DMS153 (cell line): Measurements from ENCODE around the gene AP2M1.
"Not testable (repeated sequence)": the region's sequence is repeated elsewhere in the genome, so short reads cannot be mapped to it uniquely, and the experiment has no call there.

Source experiments
- DNase-seq: peaks from one replicate; lab custom pipeline; 2025; lab: John Stamatoyannopoulos, UW

The AP2M1 gene

GRCh38 chr3:184157206-184157605 is 17.4 kb upstream of the AP2M1 start:
- DNase-seq, result no peak

- DNase-seq, result no peak
These were observed 16.3 kb upstream of the AP2M1 start for GRCh38 chr3:184158404-184158803.

- no peak for DNase-seq
These were observed 14.2 kb upstream of the AP2M1 start for GRCh38 chr3:184160456-184160855.

GRCh38 chr3:184162571-184163070 is 12.0 kb upstream of the AP2M1 start:
- not testable (repeated sequence) for DNase-seq

GRCh38 chr3:184164648-184165330 is 9.9 kb upstream of the AP2M1 start:
- DNase-seq, result no peak

GRCh38 chr3:184165543-184165942 is 9.1 kb upstream of the AP2M1 start:
- no peak for DNase-seq

- DNase-seq, result no peak
These were observed 8.0 kb upstream of the AP2M1 start for GRCh38 chr3:184166671-184167070.

- no peak for DNase-seq
These were observed 6.9 kb upstream of the AP2M1 start for GRCh38 chr3:184167786-184168185.

- DNase-seq, result no peak
These were observed 6.1 kb upstream of the AP2M1 start for GRCh38 chr3:184168363-184169120.

GRCh38 chr3:184169896-184170875 is 4.5 kb upstream of the AP2M1 start:
- no peak for DNase-seq

GRCh38 chr3:184171562-184171961 is 3.1 kb upstream of the AP2M1 start:
- no peak for DNase-seq

- DNase-seq, result no peak
These were observed 1.8 kb upstream of the AP2M1 start for GRCh38 chr3:184172681-184173373.

GRCh38 chr3:184173374-184173722 is 1.3 kb upstream of the AP2M1 start:
- no peak for DNase-seq

GRCh38 chr3:184174284-184174645 is 390 bp upstream of the AP2M1 start:
- DNase-seq, result no peak

GRCh38 chr3:184175506-184175905 is 851 bp downstream of the AP2M1 start:
- DNase-seq, result no peak

GRCh38 chr3:184175981-184176376 is 1.3 kb downstream of the AP2M1 start:
- DNase-seq, result no peak

GRCh38 chr3:184176377-184177330 is 2.0 kb downstream of the AP2M1 start:
- DNase-seq, result no peak

GRCh38 chr3:184177331-184177731 is 2.7 kb downstream of the AP2M1 start:
- no peak for DNase-seq

- no peak for DNase-seq
These were observed 3.2 kb downstream of the AP2M1 start for GRCh38 chr3:184177767-184178306.

- DNase-seq, result no peak
These were observed 4.0 kb downstream of the AP2M1 start for GRCh38 chr3:184178521-184179138.
